EH (cell line): Measurements from ENCODE around the gene TCF4.

Source experiments
- DNase-seq: peaks from one replicate; pipeline ENCODE4 v3.0.0-alpha.2; 2015; ENCODE audit warnings: low read depth

The TCF4 gene

GRCh38 chr18:55407191-55407590 is 180.8 kb downstream of the TCF4 start:
- DNase-seq: no peak

GRCh38 chr18:55406451-55406991 is 181.5 kb downstream of the TCF4 start:
- DNase-seq: no peak

- DNase-seq: peak; percentile 97
Measured at GRCh38 chr18:55405893-55406406, 182.0 kb downstream of the TCF4 start.

GRCh38 chr18:55405475-55405874 is 182.5 kb downstream of the TCF4 start:
- peak; percentile 37 for DNase-seq

GRCh38 chr18:55404832-55405465 is 183.0 kb downstream of the TCF4 start:
- DNase-seq: no peak

GRCh38 chr18:55404136-55404830 is 183.7 kb downstream of the TCF4 start:
- DNase-seq: no peak

GRCh38 chr18:55403421-55403949 is 184.5 kb downstream of the TCF4 start:
- no peak for DNase-seq

- peak; percentile 47 for DNase-seq
Measured at GRCh38 chr18:55402731-55403405, 185.1 kb downstream of the TCF4 start.

- peak; percentile 93 for DNase-seq
Measured at GRCh38 chr18:55401638-55402191, 186.3 kb downstream of the TCF4 start.

GRCh38 chr18:55400590-55401541 is 187.1 kb downstream of the TCF4 start:
- no peak for DNase-seq

- no peak for DNase-seq
Measured at GRCh38 chr18:55400081-55400480, 187.9 kb downstream of the TCF4 start.

GRCh38 chr18:55398858-55399257 is 189.1 kb downstream of the TCF4 start:
- no peak for DNase-seq

GRCh38 chr18:55396979-55397378 is 191.0 kb downstream of the TCF4 start:
- DNase-seq: no peak

GRCh38 chr18:55396267-55396905 is 191.6 kb downstream of the TCF4 start:
- DNase-seq: no peak

GRCh38 chr18:55395799-55396198 is 192.2 kb downstream of the TCF4 start:
- DNase-seq: no peak

GRCh38 chr18:55390898-55391297 is 197.1 kb downstream of the TCF4 start:
- peak; percentile 43 for DNase-seq

- DNase-seq: no peak
Measured at GRCh38 chr18:55387139-55387984, 200.6 kb downstream of the TCF4 start.

GRCh38 chr18:55386545-55386944 is 201.4 kb downstream of the TCF4 start:
- DNase-seq: no peak

- no peak for DNase-seq
Measured at GRCh38 chr18:55385770-55386169, 202.2 kb downstream of the TCF4 start.
